SIG-M5 (cell line): ENCODE data around the gene C1orf50.

ENCODE experiments used
- DNase-seq: peaks from one replicate; lab custom pipeline; 2025; lab: John Stamatoyannopoulos, UW

C1orf50 gene

GRCh38 chr1:42759114-42759513 lies 7.9 kb upstream of the C1orf50 start:
- DNase-seq, result no peak

GRCh38 chr1:42761567-42761966 lies 5.5 kb upstream of the C1orf50 start:
- no peak for DNase-seq

GRCh38 chr1:42762269-42762668 lies 4.8 kb upstream of the C1orf50 start:
- DNase-seq, result no peak

- DNase-seq, result no peak
Observed at GRCh38 chr1:42765269-42765668, 1.8 kb upstream of the C1orf50 start.

- no peak for DNase-seq
Observed at GRCh38 chr1:42765832-42766740, 963 bp upstream of the C1orf50 start.

GRCh38 chr1:42767510-42768000 lies 506 bp downstream of the C1orf50 start:
- no peak for DNase-seq

- no peak for DNase-seq
Observed at GRCh38 chr1:42768172-42768571, 1.1 kb downstream of the C1orf50 start.

- no peak for DNase-seq
Observed at GRCh38 chr1:42769811-42770210, 2.8 kb downstream of the C1orf50 start.

- DNase-seq, result no peak
Observed at GRCh38 chr1:42773420-42773819, 6.4 kb downstream of the C1orf50 start.

- no peak for DNase-seq
Observed at GRCh38 chr1:42774928-42775526, 8.0 kb downstream of the C1orf50 start.

- DNase-seq, result no peak
Observed at GRCh38 chr1:42776502-42776901, 9.5 kb downstream of the C1orf50 start.

GRCh38 chr1:42777852-42778251 lies 10.8 kb downstream of the C1orf50 start:
- DNase-seq, result no peak

GRCh38 chr1:42779725-42780124 lies 12.7 kb downstream of the C1orf50 start:
- no peak for DNase-seq

GRCh38 chr1:42780176-42780575 lies 13.1 kb downstream of the C1orf50 start:
- DNase-seq, result no peak

GRCh38 chr1:42783092-42783491 lies 16.0 kb downstream of the C1orf50 start:
- DNase-seq, result no peak

GRCh38 chr1:42784547-42784945 lies 17.5 kb downstream of the C1orf50 start:
- no peak for DNase-seq

GRCh38 chr1:42784946-42785693 lies 18.1 kb downstream of the C1orf50 start, which contains the start of gene TMEM269:
TMEM269 (plus strand) TSS chr1:42784991; CDS start chr1:42789894, 4,903 bp downstream.
- no peak for DNase-seq

- no peak for DNase-seq
Observed at GRCh38 chr1:42786097-42786496, 19.0 kb downstream of the C1orf50 start.

GRCh38 chr1:42788021-42788420 lies 21.0 kb downstream of the C1orf50 start:
- no peak for DNase-seq

GRCh38 chr1:42793824-42794223 lies 26.8 kb downstream of the C1orf50 start:
- no peak for DNase-seq

- no peak for DNase-seq
Observed at GRCh38 chr1:42797414-42797813, 30.4 kb downstream of the C1orf50 start.

- DNase-seq, result no peak
Observed at GRCh38 chr1:42797979-42798378, 30.9 kb downstream of the C1orf50 start.
